ENCODE results near the gene NOM1.
"Not testable (repeated sequence)": the region's sequence is repeated elsewhere in the genome, so short reads cannot be mapped to it uniquely, and the experiment has no call there.

Gene NOM1

GRCh38 chr7:156949541-156950380 is at the start of gene NOM1:
TSS of gene NOM1 (plus strand) at chr7:156949712. CDS start at chr7:156949738, 26 bp downstream.
- peak; percentile 97 for DNase-seq

- DNase-seq, result not testable (repeated sequence)
These were observed 49.4 kb upstream of the NOM1 start for GRCh38 chr7:156900093-156900492.

- no peak for DNase-seq
These were observed 46.1 kb upstream of the NOM1 start for GRCh38 chr7:156903232-156903909.

GRCh38 chr7:156906200-156906649 is 43.3 kb upstream of the NOM1 start:
- no peak for DNase-seq

GRCh38 chr7:156907656-156908055 is 41.9 kb upstream of the NOM1 start:
- DNase-seq, result no peak

- not testable (repeated sequence) for DNase-seq
These were observed 39.8 kb upstream of the NOM1 start for GRCh38 chr7:156909574-156910252.

- DNase-seq, result no peak
These were observed 30.9 kb upstream of the NOM1 start for GRCh38 chr7:156918635-156919034.

- no peak for DNase-seq
These were observed 30.3 kb upstream of the NOM1 start for GRCh38 chr7:156919132-156919713.

GRCh38 chr7:156920076-156920475 is 29.4 kb upstream of the NOM1 start:
- no peak for DNase-seq

GRCh38 chr7:156920487-156921373 is 28.8 kb upstream of the NOM1 start:
- not testable (repeated sequence) for DNase-seq

GRCh38 chr7:156922304-156922703 is 27.2 kb upstream of the NOM1 start:
- not testable (repeated sequence) for DNase-seq

GRCh38 chr7:156925821-156926220 is 23.7 kb upstream of the NOM1 start:
- DNase-seq, result not testable (repeated sequence)

- DNase-seq, result no peak
These were observed 21.7 kb upstream of the NOM1 start for GRCh38 chr7:156927571-156928405.

GRCh38 chr7:156928406-156928747 is 21.1 kb upstream of the NOM1 start:
- DNase-seq, result no peak

- no peak for DNase-seq
These were observed 19.5 kb upstream of the NOM1 start for GRCh38 chr7:156929789-156930539.

GRCh38 chr7:156932006-156932405 is 17.5 kb upstream of the NOM1 start:
- no peak for DNase-seq

- DNase-seq, result no peak
These were observed 14.3 kb upstream of the NOM1 start for GRCh38 chr7:156935250-156935649.

- DNase-seq, result not testable (repeated sequence)
These were observed 12.7 kb upstream of the NOM1 start for GRCh38 chr7:156936766-156937165.

- DNase-seq, result no peak
These were observed 8.9 kb upstream of the NOM1 start for GRCh38 chr7:156940421-156941122.

Measured in activated CD8-positive, alpha-beta memory T cell treated with anti-CD3 and anti-CD28 coated beads for 24 hours (primary cell).